GM12878 (cell line): ENCODE data around the gene SLC17A7. TPM values are rescaled to one million over a fixed set of nuclear protein-coding genes. Genes with fewer than 3 reads are reported as not detected.
A peak's percentile ranks its signal among the peaks of the same experiment; 100 is the strongest.

Source experiments
- ATAC-seq: fragments of 200-7000 bp; cut with Tn5 transposase; 3 replicates; pipeline ENCODE4 v1.9.1; 2020; ENCODE audit warnings: mild to moderate bottlenecking, moderate library complexity
- BruUV-seq: library from RNA; stranded (reverse); fragments of 400-500 nt; replicated peaks from 2 replicates; lab custom pipeline; 2021; lab: Mats Ljungman, UMichigan
- CTCF ChIA-PET: fragments of 300-600 bp; sonication (Branson Sonifier 250); formaldehyde crosslinking; extraction: SDS; loops from one replicate; lab custom pipeline; 2021; ENCODE audit warnings: inconsistent platforms; lab: Yijun Ruan, JAX
- POLR2A ChIA-PET: fragments of 350-600 bp; formaldehyde crosslinking; extraction: SDS; loops from one replicate; lab custom pipeline; 2021; ENCODE audit warnings: inconsistent platforms; lab: Charles Lee
- RAD21 ChIA-PET: fragments of 300-600 bp; sonication (Branson Sonifier 250); formaldehyde crosslinking; loops from one replicate; lab custom pipeline; 2023; ENCODE audit warnings: antibody characterized with exemption; ENCODE audit not compliant: unreplicated experiment; lab: Charles Lee
- SMC1A ChIA-PET: fragments of 300-600 bp; sonication (Branson Sonifier 250); formaldehyde crosslinking; loops from one replicate; lab custom pipeline; 2023; ENCODE audit not compliant: unreplicated experiment, uncharacterized antibody; lab: Charles Lee
- DNase-seq: peaks from one replicate; pipeline ENCODE4 v3.0.0-alpha.2; 2011; ENCODE audit warnings: low read depth, low spot score
- FAIRE-seq: peaks from 3 replicates; lab custom pipeline; 2011; peaks lifted over from hg19 to GRCh38; lab: Jason Lieb, UNC
- H2AFZ ChIP-seq: 2 replicates; pipeline ENCODE4 v1.6.0; 2011; ENCODE audit warnings: low read depth, low read length, control low read depth; ENCODE audit not compliant: control insufficient read depth
- H3K27ac ChIP-seq: 2 replicates; pipeline ENCODE4 v1.5.1; 2011; ENCODE audit warnings: control low read depth; ENCODE audit not compliant: control insufficient read depth, insufficient read depth
- H3K27me3 ChIP-seq, 2 experiments: replicated peaks in 1 of 2; 2 replicates each; pipeline versions ENCODE4 v1.6.0 to v1.6.1; 2011; ENCODE audit warnings: low read length in 1 of 2; ENCODE audit not compliant: control insufficient read depth in 2 of 2, insufficient read depth in 2 of 2
- H3K36me3 ChIP-seq, 2 experiments: 2 replicates each; pipeline ENCODE4 v1.5.1; 2011; ENCODE audit warnings: low read length in 1 of 2; ENCODE audit not compliant: control insufficient read depth in 2 of 2, insufficient read depth in 2 of 2
- H3K4me1 ChIP-seq: 2 replicates; pipeline ENCODE4 v1.6.1; 2011; ENCODE audit warnings: mild to moderate bottlenecking, low read length, moderate library complexity, mixed read lengths; ENCODE audit not compliant: control insufficient read depth, insufficient read depth
- H3K4me2 ChIP-seq: 2 replicates; pipeline ENCODE4 v1.6.0; 2011; ENCODE audit warnings: control low read depth; ENCODE audit not compliant: control insufficient read depth, insufficient read depth
- H3K4me3 ChIP-seq: fragments of 200-600 bp; sonication (generic); 2 replicates; pipeline ENCODE4 v1.5.1; 2016
- H3K79me2 ChIP-seq: 2 replicates; pipeline ENCODE4 v1.6.0; 2011; ENCODE audit warnings: low read length; ENCODE audit not compliant: control insufficient read depth, insufficient read depth
- H3K9ac ChIP-seq: 2 replicates; pipeline ENCODE4 v1.8.0; 2011; ENCODE audit warnings: low read length, control low read depth, mixed read lengths; ENCODE audit not compliant: control insufficient read depth, insufficient read depth
- H3K9me3 ChIP-seq: replicated peaks from 3 replicates; pipeline ENCODE4 v1.5.1; 2011; ENCODE audit warnings: mild to moderate bottlenecking, low read length; ENCODE audit not compliant: control insufficient read depth, insufficient read depth
- H4K20me1 ChIP-seq: 2 replicates; pipeline ENCODE4 v1.6.0; 2011; ENCODE audit not compliant: control insufficient read depth, insufficient read depth
- ATF7 ChIP-seq: fragments of 450-650 bp; IDR thresholded peaks from 2 replicates; pipeline ENCODE4 v1.6.1; 2016; ENCODE audit warnings: low read depth, mild to moderate bottlenecking
- CEBPB ChIP-seq, 2 experiments: fragments of 150-350 bp in 1 of 2; IDR thresholded peaks; 2 replicates each; pipeline ENCODE4 v1.6.1; 2012 to 2014; ENCODE audit warnings: low read depth in 2 of 2, low read length in 2 of 2, borderline replicate concordance in 1 of 2, inconsistent platforms in 1 of 2
- CREB1 ChIP-seq: IDR thresholded peaks from 2 replicates; pipeline ENCODE4 v1.6.1; 2012; ENCODE audit warnings: low read depth, mild to moderate bottlenecking, inconsistent platforms
- CUX1 ChIP-seq: IDR thresholded peaks from 2 replicates; pipeline ENCODE4 v1.6.1; 2012; ENCODE audit warnings: improper control_type of control experiment, low read depth, low read length; ENCODE audit not compliant: insufficient replicate concordance
- MAX ChIP-seq: IDR thresholded peaks from 2 replicates; pipeline ENCODE4 v1.6.1; 2012; ENCODE audit warnings: low read depth, low read length, improper control_type of control experiment
- NR2C2 ChIP-seq: IDR thresholded peaks from 2 replicates; pipeline ENCODE4 v1.6.1; 2011; ENCODE audit warnings: borderline replicate concordance, low read depth; ENCODE audit not compliant: control insufficient read depth, insufficient read length
- POU2F2 ChIP-seq: IDR thresholded peaks from 3 replicates; pipeline ENCODE4 v1.6.1; 2011; ENCODE audit warnings: low read depth, mild to moderate bottlenecking, low read length, borderline replicate concordance
- RBBP5 ChIP-seq: fragments of 200-600 bp; sonication (generic); conservative IDR thresholded peaks from 2 replicates; pipeline ENCODE4 v1.6.1; 2016
- ZBTB33 ChIP-seq: fragments of 450-650 bp; IDR thresholded peaks from 2 replicates; pipeline ENCODE4 v1.6.1; 2017; ENCODE audit warnings: mild to moderate bottlenecking
- ZNF592 ChIP-seq: fragments of 450-650 bp; IDR thresholded peaks from 2 replicates; pipeline ENCODE4 v1.6.1; 2017; ENCODE audit warnings: mild to moderate bottlenecking, moderate library complexity
- ZZZ3 ChIP-seq: IDR thresholded peaks from 2 replicates; pipeline ENCODE4 v1.6.1; 2011; ENCODE audit warnings: low read depth; ENCODE audit not compliant: control insufficient read depth, insufficient read length
- WGBS: methylation state at CpG from one replicate; pipeline ENCODE4 v1.1.6; 2016; ENCODE audit warnings: low lambda C conversion rate; ENCODE audit not compliant: insufficient replicate concordance, insufficient coverage; ENCODE audit errors: missing lambda C conversion rate; 5-methylcytosine and 5-hydroxymethylcytosine counted together
- in situ Hi-C: fragments of 300-500 bp; cut with MboI; formaldehyde crosslinking; loops from 9 replicates; pipeline ENCODE4 v1.14.3; 2018; ENCODE audit warnings: mixed read lengths
- intact Hi-C: fragments of 100-400 bp; cut with micrococcal nuclease; formaldehyde crosslinking; loops from one replicate; pipeline ENCODE4 v1.14.2; 2022; ENCODE audit not compliant: unreplicated experiment
- polyA plus RNA-seq, 11 experiments: library from polyadenylated mRNA; depleted of rRNA in 4 of 11; unstranded in 6 of 11; stranded (reverse) in 5 of 11; fragments of >200 nt; fragmentation: Nextera tagmentation in 4 of 11; fragmentation: Illumina TruSeq in 1 of 11; extraction: Ambion mirVana in 4 of 11; extraction: Trizol in 1 of 11; gene quantifications; 1 replicate in 1 of 11; 2 replicates in 10 of 11; pipeline versions ENCODE4 v1.2.1 to v1.2.3, GENCODE V29; 2011 to 2016; ENCODE audit warnings: inconsistent platforms in 2 of 11, missing spikeins in 2 of 11, low read depth in 1 of 11
- total RNA-seq, 4 experiments: library from RNA; depleted of rRNA in 3 of 4; stranded (reverse); fragments of >200 nt in 3 of 4; fragmentation: Illumina TruSeq in 1 of 4; extraction: Trizol in 1 of 4; gene quantifications; 2 replicates each; pipeline versions ENCODE4 v1.2.1 to v1.2.3, GENCODE V29; 2013 to 2021

The SLC17A7 gene
- total and polyA plus RNA-seq, 10 of the 15 experiments (the other 5 are each of a cell fraction or from before 2014, with no cell fraction given) = 0.03 to 0.24 (median 0.06) TPM; not detected in 6

GRCh38 chr19:49390929-49391359 is 50.4 kb downstream of the SLC17A7 start:
- ChIA-PET POLR2A (interaction anchor here (0.5 to 2.0 kb wide), 6 partner anchors 43 to 264 kb away, joined by 3 to 5 read pairs (median 4); partner anchors contain the start of gene PIH1D1), CTCF (interaction anchor here (0.6 to 5.7 kb wide), 38 partner anchors 10 to 293 kb away, joined by 3 to 68 read pairs (median 5); partner anchors contain the start of genes FLT3LG, GFY and PIH1D1), SMC1A (interaction anchor here (0.6 to 2.9 kb wide), 18 partner anchors 13 to 165 kb away, joined by 3 to 15 read pairs (median 5); partner anchors contain the start of genes CD37, FLT3LG and PIH1D1), RAD21 (interaction anchor here (0.7 to 3.0 kb wide), 20 partner anchors 10 to 164 kb away, joined by 3 to 23 read pairs (median 4); partner anchors contain the start of genes FLT3LG and PIH1D1)
- no peak for FAIRE-seq
- intact Hi-C loops = no loop called here
- 1% methylated on average over 9 of the region's 9 CpGs for WGBS
- H3K9ac ChIP-seq = no peak overlapping the region
- ATAC-seq = peak; percentile 60
- H3K36me3 ChIP-seq = no peaks in the 10 kb centered on the region
- H3K4me2 ChIP-seq = no peak overlapping the region
- in situ Hi-C loops = loop anchor here (5.0 kb wide), 1 partner anchor 46 kb away; no protein-coding TSS in a partner anchor
- H3K4me1 ChIP-seq = no peaks in the 10 kb centered on the region; the same call in 1 of the 2 replicates
- no peak overlapping the region for H3K4me3 ChIP-seq
- DNase-seq = no peak
- no peak overlapping the region for H3K27ac ChIP-seq
- no peaks in the 10 kb centered on the region for H4K20me1 ChIP-seq
- no peaks in the 10 kb centered on the region for H3K9me3 ChIP-seq
- H2AFZ ChIP-seq = no peak overlapping the region
- no peaks in the 10 kb centered on the region for H3K79me2 ChIP-seq
- no peaks in the 10 kb centered on the region for H3K27me3 ChIP-seq
- BruUV-seq = no TSS peak
- TF ChIP-seq CUX1 (no peak), POU2F2 (no peak), CEBPB (IDR thresholded peaks at IDR 0.05; ENCODE audit: borderline replicate concordance in 1 of 2, low read depth in 2 of 2, low read length in 2 of 2) (no peak), ZNF592 (no peak), ZZZ3 (no peak), RBBP5 (no peak), MAX (no peak), CREB1 (no peak), NR2C2 (no peak), ZBTB33 (no peak), ATF7 (no peak)
